Neuron (in vitro differentiated cells): ENCODE measurements around the gene CNTN5.

Source experiments
- H2AFZ ChIP-seq: one replicate; pipeline ENCODE4 v1.6.1; 2013; ENCODE audit warnings: low read depth, mild to moderate bottlenecking, inconsistent platforms, low read length, moderate library complexity
- H3K27me3 ChIP-seq: one replicate; pipeline ENCODE4 v1.6.1; 2013; ENCODE audit warnings: low read length; ENCODE audit not compliant: insufficient read depth
- H3K36me3 ChIP-seq: one replicate; pipeline ENCODE4 v1.6.1; 2013; ENCODE audit warnings: low read length; ENCODE audit not compliant: insufficient read depth
- H3K4me1 ChIP-seq: one replicate; pipeline ENCODE4 v1.6.1; 2013; ENCODE audit warnings: low read length; ENCODE audit not compliant: insufficient read depth
- H3K4me3 ChIP-seq: 2 replicates; pipeline ENCODE4 v1.5.1; 2013; ENCODE audit warnings: mild to moderate bottlenecking, low read length, moderate library complexity
- H3K9me3 ChIP-seq: one replicate; pipeline ENCODE4 v1.6.1; 2013; ENCODE audit warnings: low read length

CNTN5 gene

DNA sequence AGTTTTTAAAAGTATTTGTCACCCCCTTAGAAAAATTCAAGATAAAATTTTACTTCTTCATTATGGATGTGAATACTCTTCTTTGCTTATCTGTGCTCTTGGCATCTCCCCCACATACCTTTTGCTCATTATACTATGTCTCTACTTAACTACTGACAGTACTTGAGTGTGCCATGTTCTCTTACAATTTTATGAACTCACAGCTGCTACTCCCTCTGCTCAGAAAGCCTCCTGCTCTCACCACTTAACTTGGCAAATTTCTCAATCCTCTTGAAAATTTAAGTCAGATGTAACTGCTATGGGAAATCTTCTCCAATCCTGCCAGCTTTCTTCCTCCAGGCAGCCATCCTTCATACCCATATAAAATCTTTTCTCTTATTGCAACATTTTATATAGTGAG is 163.4 kb downstream of the CNTN5 start:
- no peak overlapping the region for H3K4me3 ChIP-seq
- H3K9me3 ChIP-seq, result no peaks in the 10 kb centered on the region
- H3K4me1 ChIP-seq, result no peaks in the 10 kb centered on the region
- no peaks in the 10 kb centered on the region for H3K36me3 ChIP-seq
- H3K27me3 ChIP-seq, result no peaks in the 10 kb centered on the region
- H2AFZ ChIP-seq, result no peak overlapping the region

GRCh38 chr11:99188221-99188620 is 167.5 kb downstream of the CNTN5 start:
- H2AFZ ChIP-seq, result no peak overlapping the region
- no peaks in the 10 kb centered on the region for H3K4me1 ChIP-seq
- H3K27me3 ChIP-seq, result no peaks in the 10 kb centered on the region
- no peak overlapping the region for H3K4me3 ChIP-seq
- H3K36me3 ChIP-seq, result no peaks in the 10 kb centered on the region
- no peaks in the 10 kb centered on the region for H3K9me3 ChIP-seq

GRCh38 chr11:99192716-99193115 is 172.0 kb downstream of the CNTN5 start:
- Histone ChIP-seq H2AFZ (no peak overlapping the region), H3K4me1 (no peaks in the 10 kb centered on the region), H3K9me3 (no peaks in the 10 kb centered on the region), H3K36me3 (no peaks in the 10 kb centered on the region), H3K27me3 (no peaks in the 10 kb centered on the region), H3K4me3 (no peak overlapping the region)

DNA sequence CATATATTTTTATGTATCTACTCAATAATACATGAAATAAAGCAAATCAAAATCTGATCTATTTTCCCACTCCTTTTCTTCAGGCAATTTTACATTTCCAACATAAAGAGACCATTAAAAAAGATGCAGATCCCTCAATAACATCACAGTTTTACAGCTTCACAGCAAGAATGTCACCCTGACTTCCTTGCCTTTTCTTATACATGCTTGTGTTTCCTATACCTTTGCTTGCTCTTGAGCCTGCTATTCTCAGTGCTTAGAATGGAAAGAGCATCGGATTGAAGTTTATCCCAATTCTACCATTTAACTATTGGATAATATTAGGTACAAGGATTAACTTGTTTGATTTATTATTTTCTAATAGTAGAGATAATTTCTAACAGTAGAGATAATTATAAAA is 176.7 kb downstream of the CNTN5 start:
- no peaks in the 10 kb centered on the region for H3K4me1 ChIP-seq
- no peak overlapping the region for H2AFZ ChIP-seq
- no peaks in the 10 kb centered on the region for H3K36me3 ChIP-seq
- no peak overlapping the region for H3K4me3 ChIP-seq
- no peaks in the 10 kb centered on the region for H3K27me3 ChIP-seq
- H3K9me3 ChIP-seq, result no peaks in the 10 kb centered on the region

DNA sequence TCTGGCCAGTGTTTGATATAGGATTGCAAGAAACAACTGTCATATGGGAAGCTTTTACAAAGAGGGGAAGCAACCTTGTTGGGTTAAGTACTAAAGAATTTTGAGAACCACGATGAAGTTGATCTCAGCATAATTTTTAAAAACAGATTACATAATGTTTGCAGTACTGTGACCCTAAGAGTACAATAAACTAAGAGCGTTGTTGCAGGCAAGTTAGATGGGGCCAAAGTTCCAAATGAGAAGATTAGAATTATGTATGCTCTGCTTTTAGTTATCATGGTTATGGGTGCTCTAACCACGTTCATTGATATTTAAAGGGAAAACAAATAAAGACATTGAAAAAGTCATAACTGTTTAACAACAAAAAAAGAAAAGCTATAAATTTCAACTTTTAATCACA is 177.5 kb downstream of the CNTN5 start:
- no peak overlapping the region for H3K4me3 ChIP-seq
- no peaks in the 10 kb centered on the region for H3K4me1 ChIP-seq
- H3K36me3 ChIP-seq, result no peaks in the 10 kb centered on the region
- no peak overlapping the region for H2AFZ ChIP-seq
- H3K27me3 ChIP-seq, result no peaks in the 10 kb centered on the region
- H3K9me3 ChIP-seq, result no peaks in the 10 kb centered on the region

- no peak overlapping the region for H3K4me3 ChIP-seq
These were observed 178.6 kb downstream of the CNTN5 start for GRCh38 chr11:99199341-99199740.

DNA sequence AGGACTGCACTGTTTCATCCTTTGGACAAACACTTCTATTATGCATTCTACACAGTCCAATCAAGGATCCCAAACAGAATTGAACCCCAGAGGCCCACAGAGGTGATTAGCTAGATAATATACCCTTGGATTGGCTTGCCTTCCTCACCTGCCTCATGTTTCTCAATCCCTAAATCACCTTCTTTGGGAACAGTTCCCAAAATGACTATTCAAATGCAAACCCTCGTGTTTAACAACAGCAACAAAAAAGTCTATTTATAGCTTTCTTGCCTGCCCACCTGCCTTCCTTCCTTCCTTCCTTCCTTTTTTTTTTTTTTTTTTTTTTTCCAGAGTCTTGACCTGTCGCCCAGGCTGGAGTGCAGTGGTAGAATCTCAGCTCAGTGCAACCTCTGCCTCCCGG is 180.0 kb downstream of the CNTN5 start:
- H2AFZ ChIP-seq, result no peak overlapping the region
- no peaks in the 10 kb centered on the region for H3K36me3 ChIP-seq
- H3K27me3 ChIP-seq, result no peaks in the 10 kb centered on the region
- no peak overlapping the region for H3K4me3 ChIP-seq
- H3K9me3 ChIP-seq, result no peaks in the 10 kb centered on the region
- H3K4me1 ChIP-seq, result no peaks in the 10 kb centered on the region

More at GRCh38 chr11:99199341-99199740, 178.6 kb downstream of the CNTN5 start:
- Histone ChIP-seq H3K4me1 (no peaks in the 10 kb centered on the region), H3K27me3 (no peaks in the 10 kb centered on the region), H2AFZ (no peak overlapping the region), H3K36me3 (no peaks in the 10 kb centered on the region), H3K9me3 (no peaks in the 10 kb centered on the region)

DNA sequence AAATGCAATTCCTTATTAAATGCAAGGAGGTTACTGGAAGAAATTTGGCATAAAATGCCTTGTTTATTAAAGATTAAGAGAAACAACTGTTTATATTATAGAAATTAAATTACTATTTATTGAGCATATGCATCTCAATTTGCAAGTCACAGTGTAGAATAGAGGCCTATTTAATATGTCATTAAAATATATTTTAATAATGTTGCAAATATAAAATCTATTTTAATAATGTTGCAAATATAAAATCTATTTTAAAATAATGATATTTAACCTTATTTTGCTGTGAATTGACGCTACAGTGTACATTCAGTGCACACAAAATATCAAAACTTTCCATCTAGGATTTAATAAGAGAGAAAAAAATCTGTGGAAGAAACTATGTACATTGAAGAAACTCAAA is 188.1 kb downstream of the CNTN5 start:
- no peaks in the 10 kb centered on the region for H3K27me3 ChIP-seq
- no peak overlapping the region for H3K4me3 ChIP-seq
- no peaks in the 10 kb centered on the region for H3K9me3 ChIP-seq
- H2AFZ ChIP-seq, result no peak overlapping the region
- H3K36me3 ChIP-seq, result no peaks in the 10 kb centered on the region
- H3K4me1 ChIP-seq, result no peaks in the 10 kb centered on the region

DNA sequence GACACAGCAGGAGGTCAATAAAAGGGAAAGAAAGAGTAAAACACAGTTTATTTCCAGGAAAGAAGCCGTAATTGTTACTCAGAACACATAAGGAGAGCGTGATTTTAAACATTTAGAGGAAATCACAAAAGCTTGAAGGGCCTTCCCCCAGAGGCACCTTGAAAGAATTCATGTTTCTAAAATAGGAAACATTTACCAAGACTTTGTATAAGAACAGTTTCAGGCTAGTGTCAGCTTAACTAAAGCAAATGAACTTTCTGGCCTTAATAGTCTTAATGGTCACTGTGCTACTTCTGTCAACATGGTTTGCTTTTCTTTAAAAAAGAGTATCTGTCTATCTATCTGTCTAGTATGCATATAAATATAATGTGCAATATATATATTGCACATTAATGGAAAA is 208.8 kb downstream of the CNTN5 start:
- Histone ChIP-seq H2AFZ (no peak overlapping the region), H3K27me3 (no peaks in the 10 kb centered on the region), H3K9me3 (no peaks in the 10 kb centered on the region), H3K4me1 (peaks cover 3% of the 10 kb centered on the region), H3K36me3 (no peaks in the 10 kb centered on the region), H3K4me3 (no peak overlapping the region)

- H3K4me1 ChIP-seq, result peaks cover 1% of the 10 kb centered on the region
- no peak overlapping the region for H2AFZ ChIP-seq
- H3K27me3 ChIP-seq, result no peaks in the 10 kb centered on the region
- no peaks in the 10 kb centered on the region for H3K36me3 ChIP-seq
- H3K9me3 ChIP-seq, result no peaks in the 10 kb centered on the region
- no peak overlapping the region for H3K4me3 ChIP-seq
These were observed 213.8 kb downstream of the CNTN5 start for GRCh38 chr11:99234534-99234933.

GRCh38 chr11:99238401-99238800 is 217.7 kb downstream of the CNTN5 start:
- Histone ChIP-seq H3K4me1 (no peaks in the 10 kb centered on the region), H3K4me3 (no peak overlapping the region), H3K36me3 (no peaks in the 10 kb centered on the region), H3K27me3 (no peaks in the 10 kb centered on the region), H3K9me3 (no peaks in the 10 kb centered on the region), H2AFZ (no peak overlapping the region)

DNA sequence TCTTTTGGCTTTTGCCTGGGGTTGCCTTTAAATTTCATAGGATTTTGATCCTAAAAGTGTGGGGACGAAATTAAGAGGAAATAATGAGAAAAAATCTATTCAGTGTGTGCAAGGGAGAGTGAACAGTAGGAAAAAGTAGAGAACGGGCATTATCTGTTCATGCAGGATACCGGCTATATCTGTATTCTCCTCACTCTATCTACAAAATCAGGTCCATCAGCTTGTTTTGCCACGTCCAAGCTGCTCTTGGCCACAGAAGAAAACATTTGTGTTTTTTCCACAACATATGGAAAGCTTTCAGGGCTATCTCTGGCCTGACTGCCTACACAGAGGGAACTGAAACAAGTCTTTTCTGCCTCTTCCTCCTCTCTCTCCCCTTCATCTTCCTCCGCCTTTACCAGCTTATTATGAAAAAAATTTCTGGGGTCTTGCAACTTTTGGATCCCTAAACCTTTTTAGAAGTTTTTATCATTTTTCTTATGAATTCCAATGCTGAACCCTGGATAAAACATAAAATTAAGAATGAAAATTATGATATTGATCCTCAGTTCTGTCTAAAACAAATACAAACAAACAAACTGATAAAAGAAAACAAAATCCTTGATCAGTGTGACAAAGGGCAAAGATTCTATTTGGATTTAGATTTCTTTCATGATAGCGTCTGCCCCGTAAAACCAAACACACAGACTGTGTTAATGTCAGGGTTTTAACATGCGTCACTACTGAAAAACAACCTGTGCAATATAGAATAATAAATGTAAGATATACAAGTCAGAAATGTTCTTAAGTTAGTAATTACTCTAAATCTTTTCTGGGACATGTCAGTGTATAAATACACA is 219.7 kb downstream of the CNTN5 start:
- Histone ChIP-seq H3K36me3 (no peaks in the 10 kb centered on the region), H3K9me3 (no peaks in the 10 kb centered on the region), H2AFZ (no peak overlapping the region), H3K4me1 (no peaks in the 10 kb centered on the region), H3K27me3 (no peaks in the 10 kb centered on the region), H3K4me3 (no peak overlapping the region)

DNA sequence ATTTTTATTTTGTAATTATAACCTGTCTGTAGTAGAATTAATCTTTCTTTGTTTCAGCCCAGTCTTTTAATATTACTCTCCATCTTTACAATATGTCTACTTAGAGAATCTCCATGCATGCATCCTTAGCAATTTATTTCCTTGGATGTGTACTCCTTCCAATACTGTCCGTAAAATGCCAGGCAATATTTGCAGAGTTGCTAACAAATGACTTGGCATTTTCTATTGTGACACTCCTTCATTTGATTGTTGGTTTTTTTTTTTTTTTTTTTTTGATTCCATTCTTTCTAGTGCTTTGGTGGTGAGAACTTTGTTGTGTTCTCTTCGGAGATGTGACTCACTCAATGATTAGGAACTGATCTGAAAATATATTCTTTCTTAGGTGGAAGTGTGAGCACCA is 220.3 kb downstream of the CNTN5 start:
- Histone ChIP-seq H3K9me3 (no peaks in the 10 kb centered on the region), H3K4me1 (no peaks in the 10 kb centered on the region), H3K27me3 (no peaks in the 10 kb centered on the region), H2AFZ (no peak overlapping the region), H3K4me3 (no peak overlapping the region), H3K36me3 (no peaks in the 10 kb centered on the region)

- no peaks in the 10 kb centered on the region for H3K27me3 ChIP-seq
- no peaks in the 10 kb centered on the region for H3K4me1 ChIP-seq
- H3K4me3 ChIP-seq, result no peak overlapping the region
- no peaks in the 10 kb centered on the region for H3K9me3 ChIP-seq
- H3K36me3 ChIP-seq, result no peaks in the 10 kb centered on the region
- H2AFZ ChIP-seq, result no peak overlapping the region
These were observed 223.9 kb downstream of the CNTN5 start for GRCh38 chr11:99244613-99245012.
